CD4-positive, alpha-beta memory T cell (primary cell): ENCODE data around the gene METTL21A. TPM values are rescaled to one million over a fixed set of nuclear protein-coding genes. Genes with fewer than 3 reads are reported as not detected.
A peak's percentile ranks its signal among the peaks of the same experiment; 100 is the strongest.
"Not testable (repeated sequence)": the region's sequence is repeated elsewhere in the genome, so short reads cannot be mapped to it uniquely, and the experiment has no call there.

Source experiments
- CTCF ChIA-PET: fragments of 350-600 bp; sonication (Branson Sonifier 250); formaldehyde crosslinking; loops from one replicate; lab custom pipeline; 2021; ENCODE audit warnings: inconsistent platforms; ENCODE audit not compliant: partially characterized antibody; lab: Charles Lee
- POLR2A ChIA-PET: fragments of 350-600 bp; sonication (Branson Sonifier 250); formaldehyde crosslinking; loops from one replicate; lab custom pipeline; 2021; ENCODE audit not compliant: partially characterized antibody; lab: Charles Lee
- DNase-seq, 5 donors: peaks; one replicate each; pipeline versions ENCODE4 v3.0.0 to v3.0.0-alpha.2; 2020 to 2022; ENCODE audit warnings: mixed read lengths in 1 of 5
- H3K27ac ChIP-seq: one replicate; pipeline ENCODE4 v1.7.0; 2013; ENCODE audit warnings: low read depth, low read length
- H3K27me3 ChIP-seq: 2 replicates; pipeline ENCODE4 v1.7.0; 2013; ENCODE audit warnings: mild to moderate bottlenecking, low read length, moderate library complexity; ENCODE audit not compliant: insufficient read depth
- H3K36me3 ChIP-seq: 2 replicates; pipeline ENCODE4 v1.7.0; 2013; ENCODE audit warnings: mild to moderate bottlenecking, low read length, moderate library complexity; ENCODE audit not compliant: insufficient read depth
- H3K4me1 ChIP-seq: 2 replicates; pipeline ENCODE4 v1.7.0; 2013; ENCODE audit warnings: mild to moderate bottlenecking, low read length, moderate library complexity; ENCODE audit not compliant: insufficient read depth
- H3K4me3 ChIP-seq, 2 donors: one replicate each; pipeline ENCODE4 v1.7.0; 2013; ENCODE audit warnings: low read length in 2 of 2, mild to moderate bottlenecking in 1 of 2
- H3K9me3 ChIP-seq, 2 donors: one replicate each; pipeline ENCODE4 v1.7.0; 2013; ENCODE audit warnings: low read length in 2 of 2, control low read depth in 1 of 2; ENCODE audit not compliant: control insufficient read depth in 1 of 2
- H3K27ac Mint-ChIP-seq, 7 donors: one replicate each; pipeline ENCODE4 v1.8.0; 2020 to 2021; ENCODE audit warnings: mixed read lengths in 7 of 7, mild to moderate bottlenecking in 6 of 7, inconsistent platforms in 3 of 7, moderate library complexity in 3 of 7
- H3K27me3 Mint-ChIP-seq, 2 donors: one replicate each; pipeline ENCODE4 v1.8.0; 2020 to 2021; ENCODE audit warnings: mixed read lengths in 2 of 2
- H3K36me3 Mint-ChIP-seq, 2 donors: one replicate each; pipeline ENCODE4 v1.8.0; 2020 to 2021; ENCODE audit warnings: mixed read lengths in 2 of 2, inconsistent platforms in 1 of 2, mild to moderate bottlenecking in 1 of 2
- H3K4me1 Mint-ChIP-seq, 4 donors: one replicate each; pipeline ENCODE4 v1.8.0; 2020 to 2021; ENCODE audit warnings: mixed read lengths in 4 of 4, mild to moderate bottlenecking in 1 of 4
- H3K4me3 Mint-ChIP-seq, 8 donors: one replicate each; pipeline ENCODE4 v1.8.0; 2020 to 2021; ENCODE audit warnings: mixed read lengths in 8 of 8, mild to moderate bottlenecking in 7 of 8, moderate library complexity in 6 of 8, inconsistent platforms in 3 of 8
- H3K9me3 Mint-ChIP-seq, 8 donors: one replicate each; pipeline ENCODE4 v1.8.0; 2020 to 2021; ENCODE audit warnings: mixed read lengths in 8 of 8, mild to moderate bottlenecking in 5 of 8, inconsistent platforms in 3 of 8, moderate library complexity in 1 of 8
- intact Hi-C: fragments of 100-400 bp; cut with micrococcal nuclease; formaldehyde crosslinking; loops from one replicate; pipeline ENCODE4 v1.15.1; 2023
- polyA plus RNA-seq, 2 donors: library from polyadenylated mRNA; unstranded; fragments of 300-500 nt; fragmentation: Illumina TruSeq; gene quantifications; one replicate each; pipeline ENCODE4 v1.2.3, GENCODE V29; 2021
- total RNA-seq, 2 experiments: library from RNA; stranded (reverse); gene quantifications; one replicate each; pipeline ENCODE4 v1.2.3, GENCODE V29; 2021

The METTL21A gene
- total and polyA plus RNA-seq, 4 experiments from 2014 or later, result 16.6 to 38.2 (median 21.9) TPM

GRCh38 chr2:207660994-207661393 lies 35.8 kb upstream of the METTL21A start:
- no peak for DNase-seq
- Mint-ChIP-seq H3K9me3 (no peaks in the 10 kb centered on the region), H3K36me3 (no peaks in the 10 kb centered on the region), H3K27ac (no peak overlapping the region), H3K4me1 (no peaks in the 10 kb centered on the region), H3K4me3 (no peak overlapping the region), H3K27me3 (no peaks in the 10 kb centered on the region)
- H3K9me3 ChIP-seq, result no peaks in the 10 kb centered on the region
- H3K4me3 ChIP-seq, result no peak overlapping the region
- CTCF ChIA-PET, result interaction anchor here (0.8 to 1.7 kb wide), 2 partner anchors 15 to 32 kb away, joined by 3 to 4 read pairs; no protein-coding TSS in a partner anchor
- POLR2A ChIA-PET, result interaction anchor here (0.6 kb wide), 1 partner anchor 31 kb away, joined by 3 read pairs; no protein-coding TSS in a partner anchor
- no peaks in the 10 kb centered on the region for H3K36me3 ChIP-seq
- intact Hi-C loops, result no loop called here
- no peaks in the 10 kb centered on the region for H3K4me1 ChIP-seq
- H3K27ac ChIP-seq, result no peak overlapping the region
- H3K27me3 ChIP-seq, result no peaks in the 10 kb centered on the region

- Histone ChIP-seq H3K9me3 (no peaks in the 10 kb centered on the region), H3K4me3 (no peak overlapping the region), H3K4me1 (no peaks in the 10 kb centered on the region), H3K36me3 (no peaks in the 10 kb centered on the region), H3K27me3 (no peaks in the 10 kb centered on the region), H3K27ac (no peak overlapping the region)
- Mint-ChIP-seq H3K36me3 (no peaks in the 10 kb centered on the region), H3K27ac (no peak overlapping the region), H3K9me3 (no peaks in the 10 kb centered on the region), H3K27me3 (no peaks in the 10 kb centered on the region), H3K4me3 (no peak overlapping the region), H3K4me1 (peaks cover 0 to 2% (median 0%) of the 10 kb centered on the region in 4 donors)
- DNase-seq, result no peak
- ChIA-PET CTCF (interaction anchor here (0.9 kb wide), 1 partner anchor 190 kb away, joined by 3 read pairs; no protein-coding TSS in a partner anchor), POLR2A (no interaction called here)
- intact Hi-C loops, result no loop called here
Measured at GRCh38 chr2:207658156-207658555, 33.0 kb upstream of the METTL21A start.

- Mint-ChIP-seq H3K4me3 (no peak overlapping the region), H3K4me1 (peaks cover 0 to 2% (median 0%) of the 10 kb centered on the region in 4 donors), H3K27me3 (no peaks in the 10 kb centered on the region), H3K36me3 (no peaks in the 10 kb centered on the region), H3K9me3 (no peaks in the 10 kb centered on the region), H3K27ac (peak overlapping the region in 1 of 7 donors; percentile 19)
- Histone ChIP-seq H3K27me3 (no peaks in the 10 kb centered on the region), H3K27ac (no peak overlapping the region), H3K9me3 (no peaks in the 10 kb centered on the region), H3K4me1 (no peaks in the 10 kb centered on the region), H3K4me3 (no peak overlapping the region), H3K36me3 (no peaks in the 10 kb centered on the region)
- POLR2A ChIA-PET, result interaction anchor here (0.6 kb wide), 1 partner anchor 30 kb away, joined by 3 read pairs; the partner anchor contains the start of gene METTL21A
- no peak for DNase-seq
- intact Hi-C loops, result no loop called here
- CTCF ChIA-PET, result no interaction called here
Measured at GRCh38 chr2:207655000-207655399, 29.8 kb upstream of the METTL21A start.

GRCh38 chr2:207646582-207646981 lies 21.4 kb upstream of the METTL21A start:
- DNase-seq, H3K4me1 Mint-ChIP-seq, CTCF ChIA-PET, H3K27ac ChIP-seq, intact Hi-C loops, H3K27me3 Mint-ChIP-seq, H3K4me1 ChIP-seq, H3K27me3 ChIP-seq, H3K4me3 Mint-ChIP-seq, H3K36me3 Mint-ChIP-seq, H3K9me3 Mint-ChIP-seq, POLR2A ChIA-PET, H3K27ac Mint-ChIP-seq, H3K9me3 ChIP-seq, H3K36me3 ChIP-seq, H3K4me3 ChIP-seq: not testable (repeated sequence)

- CTCF ChIA-PET, result no interaction called here
- intact Hi-C loops, result no loop called here
Measured at GRCh38 chr2:207643892-207644291, 18.7 kb upstream of the METTL21A start.

GRCh38 chr2:207640661-207641060 lies 15.5 kb upstream of the METTL21A start:
- intact Hi-C loops, result no loop called here
- H3K4me3 ChIP-seq, result no peak overlapping the region
- Mint-ChIP-seq H3K27ac (no peak overlapping the region), H3K4me1 (no peaks in the 10 kb centered on the region), H3K4me3 (no peak overlapping the region), H3K27me3 (peaks cover 9 to 10% of the 10 kb centered on the region in 2 donors), H3K36me3 (no peaks in the 10 kb centered on the region), H3K9me3 (peaks cover 0 to 16% (median 10%) of the 10 kb centered on the region in 8 donors)
- CTCF ChIA-PET, result no interaction called here
- H3K4me1 ChIP-seq, result no peaks in the 10 kb centered on the region
- H3K27me3 ChIP-seq, result no peaks in the 10 kb centered on the region
- H3K27ac ChIP-seq, result no peak overlapping the region
- H3K9me3 ChIP-seq, result no peaks in the 10 kb centered on the region
- POLR2A ChIA-PET, result no interaction called here
- no peaks in the 10 kb centered on the region for H3K36me3 ChIP-seq
- no peak for DNase-seq

More at GRCh38 chr2:207643892-207644291, 18.7 kb upstream of the METTL21A start:
- Mint-ChIP-seq H3K4me3 (no peak overlapping the region), H3K4me1 (no peaks in the 10 kb centered on the region), H3K27me3 (peaks cover 9 to 10% of the 10 kb centered on the region in 2 donors), H3K36me3 (no peaks in the 10 kb centered on the region), H3K9me3 (peaks cover 0 to 16% (median 10%) of the 10 kb centered on the region in 8 donors), H3K27ac (no peak overlapping the region)
- Histone ChIP-seq H3K9me3 (no peaks in the 10 kb centered on the region), H3K36me3 (no peaks in the 10 kb centered on the region), H3K27me3 (no peaks in the 10 kb centered on the region), H3K4me1 (no peaks in the 10 kb centered on the region), H3K27ac (no peak overlapping the region), H3K4me3 (no peak overlapping the region)
- POLR2A ChIA-PET, result no interaction called here
- no peak for DNase-seq

- no peaks in the 10 kb centered on the region for H3K36me3 Mint-ChIP-seq
- peaks cover 9 to 10% of the 10 kb centered on the region in 2 donors for H3K27me3 Mint-ChIP-seq
- POLR2A ChIA-PET, result no interaction called here
- Histone ChIP-seq H3K9me3 (no peaks in the 10 kb centered on the region), H3K4me1 (no peaks in the 10 kb centered on the region), H3K27me3 (no peaks in the 10 kb centered on the region), H3K4me3 (no peak overlapping the region), H3K27ac (no peak overlapping the region), H3K36me3 (no peaks in the 10 kb centered on the region)
- no peak overlapping the region for H3K4me3 Mint-ChIP-seq
- H3K27ac Mint-ChIP-seq, result no peak overlapping the region
- H3K4me1 Mint-ChIP-seq, result no peaks in the 10 kb centered on the region
- CTCF ChIA-PET, result no interaction called here
- DNase-seq, result no peak
- intact Hi-C loops, result no loop called here
- H3K9me3 Mint-ChIP-seq, result peaks cover 0 to 16% (median 10%) of the 10 kb centered on the region in 8 donors
Measured at GRCh38 chr2:207640160-207640559, 15.0 kb upstream of the METTL21A start.
